Small intestine (tissue), 7 donors: ENCODE measurements around the gene GJA3. TPM values are rescaled to one million over a fixed set of nuclear protein-coding genes. Genes with fewer than 3 reads are reported as not detected.
A peak's percentile ranks its signal among the peaks of the same experiment; 100 is the strongest.

Source experiments
- DNase-seq, 2 donors: peaks; one replicate each; pipeline versions ENCODE4 v3.0.0 to v3.0.0-alpha.2; 2013
- FAIRE-seq: peaks from 2 replicates; lab custom pipeline; 2012; peaks lifted over from hg19 to GRCh38; lab: Jason Lieb, UNC
- H3K27ac ChIP-seq, 3 donors: one replicate each; pipeline ENCODE4 v1.5.1; 2013; ENCODE audit warnings: low read length in 2 of 3, mild to moderate bottlenecking in 2 of 3, control low read depth in 1 of 3, inconsistent platforms in 1 of 3, low read depth in 1 of 3, moderate library complexity in 1 of 3
- H3K27me3 ChIP-seq, 3 donors: one replicate each; pipeline ENCODE4 v1.6.1; 2013; ENCODE audit warnings: low read length in 3 of 3, inconsistent platforms in 1 of 3; ENCODE audit not compliant: control insufficient read depth in 3 of 3, insufficient read depth in 3 of 3
- H3K36me3 ChIP-seq, 3 donors: one replicate each; pipeline ENCODE4 v1.6.1; 2013; ENCODE audit warnings: low read length in 3 of 3, inconsistent platforms in 1 of 3, low read depth in 1 of 3, mild to moderate bottlenecking in 1 of 3, moderate library complexity in 1 of 3; ENCODE audit not compliant: control insufficient read depth in 3 of 3, insufficient read depth in 2 of 3
- H3K4me1 ChIP-seq, 3 donors: one replicate each; pipeline ENCODE4 v1.6.1; 2013; ENCODE audit warnings: low read length in 2 of 3, inconsistent platforms in 1 of 3, low read depth in 1 of 3, mild to moderate bottlenecking in 1 of 3, moderate library complexity in 1 of 3; ENCODE audit not compliant: control insufficient read depth in 3 of 3, insufficient read depth in 2 of 3
- H3K4me3 ChIP-seq, 3 donors: one replicate each; pipeline ENCODE4 v1.5.1; 2013; ENCODE audit warnings: low read length in 3 of 3, control low read depth in 1 of 3, inconsistent platforms in 1 of 3, low read depth in 1 of 3, mild to moderate bottlenecking in 1 of 3, moderate library complexity in 1 of 3
- H3K9me3 ChIP-seq, 2 donors: one replicate each; pipeline ENCODE4 v1.6.1; 2013; ENCODE audit warnings: low read depth in 1 of 2, low read length in 1 of 2; ENCODE audit not compliant: control insufficient read depth in 2 of 2, insufficient read depth in 1 of 2
- WGBS, 3 donors: extraction: QIAGEN DNeasy Blood & Tissue Kit; methylation state at CpG; one replicate each; pipeline ENCODE4 v1.1.7; 2013; 5-methylcytosine and 5-hydroxymethylcytosine counted together
- polyA plus RNA-seq, 4 donors: library from polyadenylated mRNA; stranded (reverse) in 3 of 4; unstranded in 1 of 4; fragments of 200-250 nt in 3 of 4; fragments of 120-200 nt in 1 of 4; gene quantifications; one replicate each; pipeline versions ENCODE4 v1.2.1 to v1.2.3, GENCODE V29; 2013
- donor health status: healthy with polysubstance abuse.
- donor health status: control.
- donor health status: control.
- donor health status: Bipolar disorder and iron deficiency.
- donor health status: healthy.

Gene GJA3
- polyA plus RNA-seq, 4 donors, result 0.01 TPM; not detected in 2

- no peak for DNase-seq
- WGBS, 3 donors, result 86 to 92% (median 86%) methylated on average over 28 of the region's 28 CpGs
- Histone ChIP-seq H3K4me3 (no peak overlapping the region), H3K27me3 (peaks cover 0 to 16% (median 2%) of the 10 kb centered on the region in 3 donors), H3K4me1 (peaks cover 2 to 10% (median 2%) of the 10 kb centered on the region in 3 donors), H3K27ac (no peak overlapping the region), H3K9me3 (no peaks in the 10 kb centered on the region), H3K36me3 (peaks cover 0 to 2% (median 0%) of the 10 kb centered on the region in 3 donors)
- FAIRE-seq, result no peak
Observed at GRCh38 chr13:20188667-20189553, 28.1 kb upstream of the GJA3 start.

GRCh38 chr13:20186771-20187170, 25.9 kb upstream of the GJA3 start:
- Histone ChIP-seq H3K4me3 (no peak overlapping the region), H3K27me3 (peaks cover 0 to 4% (median 0%) of the 10 kb centered on the region in 3 donors), H3K4me1 (peaks cover 0 to 3% (median 0%) of the 10 kb centered on the region in 3 donors), H3K9me3 (no peaks in the 10 kb centered on the region), H3K36me3 (peaks cover 0 to 2% (median 0%) of the 10 kb centered on the region in 3 donors), H3K27ac (no peak overlapping the region)
- 71 to 82% (median 74%) methylated on average over 6 of the region's 6 CpGs for whole genome bisulfite sequencing, 3 donors
- DNase-seq, result no peak
- FAIRE-seq, result no peak

GRCh38 chr13:20185366-20186056, 24.7 kb upstream of the GJA3 start:
- no peak overlapping the region for H3K27ac ChIP-seq
- no peak overlapping the region for H3K4me3 ChIP-seq
- no peaks in the 10 kb centered on the region for H3K9me3 ChIP-seq
- 79 to 80% (median 79%) methylated on average over 12 of the region's 12 CpGs for WGBS, 3 donors
- peaks cover 0 to 2% (median 0%) of the 10 kb centered on the region in 3 donors for H3K36me3 ChIP-seq
- H3K27me3 ChIP-seq, result no peaks in the 10 kb centered on the region
- FAIRE-seq, result no peak
- no peak for DNase-seq
- peaks cover 0 to 3% (median 0%) of the 10 kb centered on the region in 3 donors for H3K4me1 ChIP-seq

GRCh38 chr13:20182231-20182846, 21.5 kb upstream of the GJA3 start:
- no peak for FAIRE-seq
- peak; percentile 72 to 75 for DNase-seq
- H3K4me1 ChIP-seq, result no peaks in the 10 kb centered on the region
- no peaks in the 10 kb centered on the region for H3K9me3 ChIP-seq
- H3K4me3 ChIP-seq, result no peak overlapping the region
- peaks cover 0 to 20% (median 8%) of the 10 kb centered on the region in 3 donors for H3K27me3 ChIP-seq
- H3K27ac ChIP-seq, result no peak overlapping the region
- no peaks in the 10 kb centered on the region for H3K36me3 ChIP-seq
- 21 to 23% (median 21%) methylated on average over 5 of the region's 5 CpGs for WGBS, 3 donors

- no peak for DNase-seq
- no peak overlapping the region for H3K27ac ChIP-seq
- H3K4me3 ChIP-seq, result no peak overlapping the region
- WGBS, 3 donors, result 75 to 83% (median 83%) methylated on average over 3 of the region's 3 CpGs
- H3K4me1 ChIP-seq, result no peaks in the 10 kb centered on the region
- H3K36me3 ChIP-seq, result no peaks in the 10 kb centered on the region
- peaks cover 0 to 32% (median 11%) of the 10 kb centered on the region in 3 donors for H3K27me3 ChIP-seq
- FAIRE-seq, result no peak
- no peaks in the 10 kb centered on the region for H3K9me3 ChIP-seq
Observed at GRCh38 chr13:20181188-20181587, 20.3 kb upstream of the GJA3 start.

- Histone ChIP-seq H3K27me3 (peaks cover 0 to 45% (median 11%) of the 10 kb centered on the region in 3 donors), H3K9me3 (no peaks in the 10 kb centered on the region), H3K36me3 (no peaks in the 10 kb centered on the region), H3K27ac (no peak overlapping the region), H3K4me3 (no peak overlapping the region), H3K4me1 (no peaks in the 10 kb centered on the region)
- WGBS, 3 donors, result 73 to 80% (median 74%) methylated on average over 5 of the region's 5 CpGs
- DNase-seq (no peak), FAIRE-seq (no peak)
Observed at GRCh38 chr13:20178156-20178555, 17.3 kb upstream of the GJA3 start.

- WGBS, 3 donors, result 43 to 54% (median 45%) methylated on average over 38 to 67 of the region's 67 CpGs
- H3K9me3 ChIP-seq, result no peaks in the 10 kb centered on the region
- DNase-seq, result no peak
- no peaks in the 10 kb centered on the region for H3K36me3 ChIP-seq
- H3K27ac ChIP-seq, result no peak overlapping the region
- no peak overlapping the region for H3K4me3 ChIP-seq
- H3K27me3 ChIP-seq, result peaks cover 0 to 45% (median 11%) of the 10 kb centered on the region in 3 donors
- H3K4me1 ChIP-seq, result no peaks in the 10 kb centered on the region
- no peak for FAIRE-seq
Observed at GRCh38 chr13:20177049-20177831, 16.4 kb upstream of the GJA3 start.
